Endothelial cell of umbilical vein (primary cell): ENCODE data around the gene PABPC4L.

ENCODE experiments used
- CTCF ChIP-seq, 2 donors: IDR thresholded peaks; 1 replicate in 1 of 2; 2 replicates in 1 of 2; pipeline ENCODE4 v1.5.1; 2011; ENCODE audit warnings: low read length in 2 of 2, mild to moderate bottlenecking in 2 of 2, moderate library complexity in 2 of 2, control low read depth in 1 of 2, inconsistent platforms in 1 of 2, low read depth in 1 of 2; ENCODE audit not compliant: insufficient read depth in 1 of 2; ENCODE audit errors: extremely low read depth in 1 of 2
- EZH2 ChIP-seq: IDR thresholded peaks from 2 replicates; pipeline ENCODE4 v1.6.1; 2012; ENCODE audit warnings: borderline replicate concordance, low read depth, mild to moderate bottlenecking, moderate library complexity, low read length, inconsistent platforms; ENCODE audit not compliant: severe bottlenecking
- JUN ChIP-seq: IDR thresholded peaks from 2 replicates; pipeline ENCODE4 v1.6.1; 2011; ENCODE audit warnings: borderline replicate concordance, low read depth; ENCODE audit not compliant: insufficient read length, insufficient read depth

GRCh38 chr4:134243742-134244713, 42.4 kb upstream of the PABPC4L start:
- TF ChIP-seq EZH2 (no peak), CTCF (IDR thresholded peaks at IDR 0.05; ENCODE audit: extremely low read depth in 1 of 2, insufficient read depth in 1 of 2, low read depth in 1 of 2, low read length in 2 of 2) (no peak), JUN (no peak)
